Mesothelial cell of epicardium (in vitro differentiated cells): ENCODE data around the gene ITIH4. TPM values are rescaled to one million over a fixed set of nuclear protein-coding genes. Genes with fewer than 3 reads are reported as not detected.

Source experiments
- DNase-seq, 2 experiments: peaks; one replicate each; pipeline ENCODE4 v3.0.0; 2021; ENCODE audit warnings: low spot score in 2 of 2; ENCODE audit not compliant: unreplicated experiment in 2 of 2
- H3K27ac Mint-ChIP-seq: 2 replicates; pipeline ENCODE4 v1.8.0; 2021; ENCODE audit warnings: mixed read lengths
- H3K27me3 Mint-ChIP-seq: 2 replicates; pipeline ENCODE4 v1.8.0; 2021; ENCODE audit warnings: low read depth, mixed read lengths
- H3K36me3 Mint-ChIP-seq: 2 replicates; pipeline ENCODE4 v1.8.0; 2021; ENCODE audit warnings: mixed read lengths
- H3K4me1 Mint-ChIP-seq: 2 replicates; pipeline ENCODE4 v1.8.0; 2021; ENCODE audit warnings: mixed read lengths
- H3K4me3 Mint-ChIP-seq: 2 replicates; pipeline ENCODE4 v1.8.0; 2021; ENCODE audit warnings: mild to moderate bottlenecking, moderate library complexity, mixed read lengths
- H3K9me3 Mint-ChIP-seq: 2 replicates; pipeline ENCODE4 v1.8.0; 2021; ENCODE audit warnings: mixed read lengths
- total RNA-seq: library from RNA; stranded (reverse); gene quantifications from 3 replicates; pipeline ENCODE4 v1.2.1, GENCODE V29; 2021
- TF ChIP-seq, protein P1 (sequence below): fragments of 200-600 bp; sonication (generic); IDR thresholded peaks from one replicate; pipeline ENCODE4 v1.5.0; 2021; ENCODE audit warnings: antibody characterized with exemption; ENCODE audit not compliant: unreplicated experiment

ITIH4 gene
- total RNA-seq, 1 donor from 2014 or later, result 13.5 TPM

DNA sequence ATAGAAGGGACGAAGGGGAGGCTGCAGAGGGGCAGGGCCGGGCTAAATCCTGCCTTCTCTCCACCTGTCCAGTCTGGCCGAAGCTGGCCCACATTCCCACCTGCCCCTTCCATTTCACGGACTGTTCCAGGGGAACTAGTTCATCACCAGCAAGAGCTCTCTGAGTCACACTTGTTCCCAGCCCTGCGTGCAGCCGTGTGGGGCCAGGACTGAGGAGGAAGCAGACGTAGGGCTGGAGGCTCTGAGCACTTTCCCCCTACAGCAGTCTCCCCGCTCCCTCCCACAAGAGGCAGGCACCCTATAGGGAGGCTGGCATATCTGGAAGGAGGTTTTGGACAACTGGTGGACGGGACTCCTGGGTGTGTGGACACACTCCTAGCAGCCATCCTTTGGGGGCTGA, 3.0 kb downstream of the ITIH4 start:
- Mint-ChIP-seq H3K36me3 (no peaks in the 10 kb centered on the region), H3K9me3 (no peaks in the 10 kb centered on the region), H3K4me3 (no peak overlapping the region), H3K27me3 (no peaks in the 10 kb centered on the region), H3K27ac (no peak overlapping the region), H3K4me1 (peaks cover 2% of the 10 kb centered on the region)
- TF ChIP-seq, protein P1, sequence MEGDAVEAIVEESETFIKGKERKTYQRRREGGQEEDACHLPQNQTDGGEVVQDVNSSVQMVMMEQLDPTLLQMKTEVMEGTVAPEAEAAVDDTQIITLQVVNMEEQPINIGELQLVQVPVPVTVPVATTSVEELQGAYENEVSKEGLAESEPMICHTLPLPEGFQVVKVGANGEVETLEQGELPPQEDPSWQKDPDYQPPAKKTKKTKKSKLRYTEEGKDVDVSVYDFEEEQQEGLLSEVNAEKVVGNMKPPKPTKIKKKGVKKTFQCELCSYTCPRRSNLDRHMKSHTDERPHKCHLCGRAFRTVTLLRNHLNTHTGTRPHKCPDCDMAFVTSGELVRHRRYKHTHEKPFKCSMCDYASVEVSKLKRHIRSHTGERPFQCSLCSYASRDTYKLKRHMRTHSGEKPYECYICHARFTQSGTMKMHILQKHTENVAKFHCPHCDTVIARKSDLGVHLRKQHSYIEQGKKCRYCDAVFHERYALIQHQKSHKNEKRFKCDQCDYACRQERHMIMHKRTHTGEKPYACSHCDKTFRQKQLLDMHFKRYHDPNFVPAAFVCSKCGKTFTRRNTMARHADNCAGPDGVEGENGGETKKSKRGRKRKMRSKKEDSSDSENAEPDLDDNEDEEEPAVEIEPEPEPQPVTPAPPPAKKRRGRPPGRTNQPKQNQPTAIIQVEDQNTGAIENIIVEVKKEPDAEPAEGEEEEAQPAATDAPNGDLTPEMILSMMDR, result no peak
- no peak for DNase-seq

DNA sequence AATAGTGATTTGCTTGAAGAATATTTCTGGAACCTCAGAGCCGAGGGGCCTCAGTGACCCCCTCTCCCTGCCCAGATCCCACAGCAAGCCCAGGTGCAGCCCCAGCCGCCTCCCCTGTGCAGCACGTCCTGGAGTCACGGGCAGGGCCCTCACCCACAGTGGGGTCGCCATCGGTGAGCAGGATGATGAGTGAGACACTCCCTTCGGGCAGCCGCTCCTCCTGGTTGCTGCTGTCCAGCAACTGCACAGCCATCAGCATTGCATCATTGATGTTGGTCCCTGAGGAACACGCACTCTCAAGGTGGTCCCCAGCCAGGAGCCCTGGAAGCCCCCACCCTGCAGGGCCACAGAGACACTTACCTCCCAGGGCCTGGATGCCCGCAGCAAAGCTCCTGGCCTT, 6.4 kb downstream of the ITIH4 start:
- no peaks in the 10 kb centered on the region for H3K9me3 Mint-ChIP-seq
- H3K27me3 Mint-ChIP-seq, result no peaks in the 10 kb centered on the region
- H3K4me1 Mint-ChIP-seq, result no peaks in the 10 kb centered on the region
- TF ChIP-seq, protein P1, result no peak
- no peaks in the 10 kb centered on the region for H3K36me3 Mint-ChIP-seq
- no peak overlapping the region for H3K27ac Mint-ChIP-seq
- no peak for DNase-seq
- H3K4me3 Mint-ChIP-seq, result no peak overlapping the region

GRCh38 chr3:52822363-52822762, 8.1 kb downstream of the ITIH4 start:
- Mint-ChIP-seq H3K4me3 (no peak overlapping the region), H3K4me1 (no peaks in the 10 kb centered on the region), H3K27ac (no peak overlapping the region), H3K9me3 (no peaks in the 10 kb centered on the region), H3K27me3 (no peaks in the 10 kb centered on the region), H3K36me3 (no peaks in the 10 kb centered on the region)
- TF ChIP-seq, protein P1, result no peak
- DNase-seq, result no peak

GRCh38 chr3:52820736-52821135, 9.7 kb downstream of the ITIH4 start:
- no peak overlapping the region for H3K27ac Mint-ChIP-seq
- no peak overlapping the region for H3K4me3 Mint-ChIP-seq
- no peak for DNase-seq
- no peaks in the 10 kb centered on the region for H3K4me1 Mint-ChIP-seq
- H3K27me3 Mint-ChIP-seq, result no peaks in the 10 kb centered on the region
- TF ChIP-seq, protein P1, result peak; percentile 59
- H3K9me3 Mint-ChIP-seq, result no peaks in the 10 kb centered on the region
- H3K36me3 Mint-ChIP-seq, result no peaks in the 10 kb centered on the region

GRCh38 chr3:52819936-52820335, 10.5 kb downstream of the ITIH4 start:
- Mint-ChIP-seq H3K9me3 (no peaks in the 10 kb centered on the region), H3K4me1 (no peaks in the 10 kb centered on the region), H3K27ac (no peak overlapping the region), H3K4me3 (no peak overlapping the region), H3K36me3 (no peaks in the 10 kb centered on the region), H3K27me3 (no peaks in the 10 kb centered on the region)
- TF ChIP-seq, protein P1, result no peak
- no peak for DNase-seq

DNA sequence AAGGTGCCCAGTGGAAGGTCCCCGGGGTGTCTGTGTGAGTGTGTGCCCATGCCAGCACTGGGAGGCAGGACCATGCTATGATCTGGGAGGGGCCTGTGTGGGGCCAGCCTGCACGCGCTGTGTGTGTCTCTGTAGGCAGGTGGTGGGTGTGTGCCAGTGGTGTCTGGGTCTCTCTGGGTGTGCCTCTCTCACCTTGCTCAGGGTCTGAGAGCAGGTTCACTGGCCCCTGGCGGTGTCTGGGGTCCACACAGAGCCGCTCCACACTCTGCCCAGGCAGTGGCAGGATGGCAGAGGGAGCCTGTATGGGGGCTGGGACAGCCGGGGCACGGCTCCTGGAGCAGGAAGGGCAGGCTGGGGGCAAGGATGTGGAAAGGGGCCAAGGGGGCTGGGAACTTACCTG, 12.6 kb downstream of the ITIH4 start:
- no peak for DNase-seq
- Mint-ChIP-seq H3K27ac (no peak overlapping the region), H3K4me3 (no peak overlapping the region), H3K9me3 (no peaks in the 10 kb centered on the region), H3K27me3 (no peaks in the 10 kb centered on the region), H3K36me3 (no peaks in the 10 kb centered on the region), H3K4me1 (no peaks in the 10 kb centered on the region)
- TF ChIP-seq, protein P1, result no peak
